Measurements from ENCODE around the gene FOLR3.
A peak's percentile ranks its signal among the peaks of the same experiment; 100 is the strongest.
"Not testable (repeated sequence)": the region's sequence is repeated elsewhere in the genome, so short reads cannot be mapped to it uniquely, and the experiment has no call there.

The FOLR3 gene

GRCh38 chr11:72144807-72145565 lies 9.5 kb downstream of the FOLR3 start:
- DNase-seq (ENCODE audit: low read depth): peak; percentile 70
- H3K4me3 ChIP-seq (ENCODE audit: control insufficient read depth, low read depth, low read length): no peak overlapping the region
- no peak for TF ChIP-seq CTCF (IDR thresholded peaks at IDR 0.05; ENCODE audit: control insufficient read depth, insufficient read depth, low read depth, low read length, missing control alignments)

GRCh38 chr11:72146625-72147024 lies 11.1 kb downstream of the FOLR3 start:
- H3K4me3 ChIP-seq (ENCODE audit: control insufficient read depth, low read depth, low read length): no peak overlapping the region
- no peak for TF ChIP-seq CTCF (IDR thresholded peaks at IDR 0.05; ENCODE audit: control insufficient read depth, insufficient read depth, low read depth, low read length, missing control alignments)
- DNase-seq (ENCODE audit: low read depth): no peak

GRCh38 chr11:72150882-72151281 lies 15.4 kb downstream of the FOLR3 start:
- DNase-seq (ENCODE audit: low read depth): no peak
- TF ChIP-seq CTCF (IDR thresholded peaks at IDR 0.05; ENCODE audit: control insufficient read depth, insufficient read depth, low read depth, low read length, missing control alignments): no peak
- no peak overlapping the region for H3K4me3 ChIP-seq (ENCODE audit: control insufficient read depth, low read depth, low read length)

GRCh38 chr11:72153874-72154273 lies 18.3 kb downstream of the FOLR3 start:
- DNase-seq (ENCODE audit: low read depth); H3K4me3 ChIP-seq (ENCODE audit: control insufficient read depth, low read depth, low read length): not testable (repeated sequence)

- no peak for TF ChIP-seq CTCF (IDR thresholded peaks at IDR 0.05; ENCODE audit: control insufficient read depth, insufficient read depth, low read depth, low read length, missing control alignments)
- DNase-seq (ENCODE audit: low read depth): no peak
- H3K4me3 ChIP-seq (ENCODE audit: control insufficient read depth, low read depth, low read length): no peak overlapping the region
Measured at GRCh38 chr11:72154816-72155215, 19.3 kb downstream of the FOLR3 start.

GRCh38 chr11:72155751-72156150 lies 20.2 kb downstream of the FOLR3 start:
- H3K4me3 ChIP-seq (ENCODE audit: control insufficient read depth, low read depth, low read length): no peak overlapping the region
- TF ChIP-seq CTCF (IDR thresholded peaks at IDR 0.05; ENCODE audit: control insufficient read depth, insufficient read depth, low read depth, low read length, missing control alignments): no peak
- no peak for DNase-seq (ENCODE audit: low read depth)

GRCh38 chr11:72157131-72157530 lies 21.6 kb downstream of the FOLR3 start:
- TF ChIP-seq CTCF (IDR thresholded peaks at IDR 0.05; ENCODE audit: control insufficient read depth, insufficient read depth, low read depth, low read length, missing control alignments): no peak
- no peak for DNase-seq (ENCODE audit: low read depth)
- no peak overlapping the region for H3K4me3 ChIP-seq (ENCODE audit: control insufficient read depth, low read depth, low read length)

Measured in AG09309 (cell line).